NCI-H1436 treated with DMSO at 0.1 percent for 48 hours (cell line): ENCODE results near the gene CHRDL2.
"Not testable (repeated sequence)": the region's sequence is repeated elsewhere in the genome, so short reads cannot be mapped to it uniquely, and the experiment has no call there.

Source experiments
- DNase-seq: peaks from one replicate; lab custom pipeline; 2025; lab: John Stamatoyannopoulos, UW

Gene CHRDL2, protein sequence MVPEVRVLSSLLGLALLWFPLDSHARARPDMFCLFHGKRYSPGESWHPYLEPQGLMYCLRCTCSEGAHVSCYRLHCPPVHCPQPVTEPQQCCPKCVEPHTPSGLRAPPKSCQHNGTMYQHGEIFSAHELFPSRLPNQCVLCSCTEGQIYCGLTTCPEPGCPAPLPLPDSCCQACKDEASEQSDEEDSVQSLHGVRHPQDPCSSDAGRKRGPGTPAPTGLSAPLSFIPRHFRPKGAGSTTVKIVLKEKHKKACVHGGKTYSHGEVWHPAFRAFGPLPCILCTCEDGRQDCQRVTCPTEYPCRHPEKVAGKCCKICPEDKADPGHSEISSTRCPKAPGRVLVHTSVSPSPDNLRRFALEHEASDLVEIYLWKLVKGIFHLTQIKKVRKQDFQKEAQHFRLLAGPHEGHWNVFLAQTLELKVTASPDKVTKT

DNA sequence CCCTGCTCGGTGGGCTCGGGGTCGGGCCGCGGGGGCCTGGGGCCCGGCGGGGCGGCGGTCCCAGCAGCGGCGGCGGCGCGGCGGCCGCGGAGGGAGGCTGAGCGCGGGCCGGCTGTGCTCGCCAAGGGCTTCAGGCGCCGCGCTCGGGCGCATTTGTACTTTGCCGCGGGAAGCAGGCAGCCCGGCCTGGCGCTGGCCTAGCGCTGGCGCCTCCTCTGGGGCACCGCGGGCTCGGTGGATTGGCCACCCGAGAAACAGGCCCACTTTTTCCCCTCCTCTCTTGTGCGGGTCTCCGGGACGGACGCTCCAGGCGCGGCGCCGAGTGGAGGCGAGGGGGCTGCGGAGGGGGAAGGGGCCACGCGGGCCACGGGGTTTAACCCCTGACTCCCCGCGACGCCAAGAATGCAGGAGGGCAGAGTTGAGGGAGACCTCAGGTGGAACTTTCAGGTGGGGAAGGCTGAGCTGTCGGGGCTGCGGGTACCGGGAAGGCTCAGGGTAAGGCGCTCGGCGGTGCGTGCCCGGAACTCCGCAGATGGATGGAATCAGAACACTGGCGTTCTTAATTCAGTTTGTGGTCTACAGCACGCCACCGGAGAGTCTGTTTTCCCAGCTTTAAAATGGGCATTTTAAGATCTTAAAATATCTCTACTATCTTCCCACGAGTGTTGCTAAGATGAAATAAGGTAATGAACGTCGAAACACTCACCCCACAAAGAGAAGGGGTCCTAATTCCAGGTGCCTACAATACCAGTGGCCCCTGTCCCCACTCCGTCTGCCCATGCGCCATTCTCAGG, at the start of gene CHRDL2:
Gene CHRDL2 (minus strand): TSS at position 126 of the 794 bp plus-strand sequence. CDS start 538 bp downstream, outside the sequence.
- DNase-seq: no peak

DNA sequence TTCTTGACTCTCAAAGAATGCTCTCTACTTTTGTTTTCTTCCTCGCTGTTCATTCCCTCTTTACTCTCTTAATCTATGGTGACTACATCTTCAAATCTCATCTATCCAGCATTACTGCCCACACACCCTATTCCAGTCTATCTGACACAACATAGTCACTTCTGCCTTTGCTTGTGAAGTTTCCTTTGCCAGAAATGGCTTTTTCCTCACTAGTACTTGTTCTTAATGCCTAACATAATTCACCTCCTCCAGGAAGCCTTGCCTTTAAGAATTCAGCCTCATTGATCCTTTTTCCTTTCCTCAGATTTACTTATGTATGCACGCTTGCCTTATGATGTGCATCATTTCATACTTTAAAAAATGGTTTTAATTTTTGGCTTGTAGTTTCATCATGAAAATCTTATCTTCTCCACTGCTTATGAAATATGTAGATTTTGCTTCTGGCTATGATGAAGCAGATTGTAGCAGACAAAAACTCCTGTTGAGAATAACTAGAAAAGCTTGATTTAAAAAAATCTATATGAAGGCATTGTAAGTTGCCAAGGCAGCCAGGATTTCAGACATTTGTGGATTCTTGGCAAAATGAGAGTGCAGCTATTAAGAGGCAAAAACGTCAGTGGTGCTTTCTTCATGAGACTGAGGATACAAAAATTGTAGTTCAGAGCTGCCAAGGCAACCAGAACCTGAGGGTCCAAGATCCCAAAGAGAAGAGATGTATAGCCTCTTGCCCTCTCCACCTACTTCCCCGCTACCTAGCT, 49.2 kb upstream of the CHRDL2 start:
- DNase-seq: no peak

DNA sequence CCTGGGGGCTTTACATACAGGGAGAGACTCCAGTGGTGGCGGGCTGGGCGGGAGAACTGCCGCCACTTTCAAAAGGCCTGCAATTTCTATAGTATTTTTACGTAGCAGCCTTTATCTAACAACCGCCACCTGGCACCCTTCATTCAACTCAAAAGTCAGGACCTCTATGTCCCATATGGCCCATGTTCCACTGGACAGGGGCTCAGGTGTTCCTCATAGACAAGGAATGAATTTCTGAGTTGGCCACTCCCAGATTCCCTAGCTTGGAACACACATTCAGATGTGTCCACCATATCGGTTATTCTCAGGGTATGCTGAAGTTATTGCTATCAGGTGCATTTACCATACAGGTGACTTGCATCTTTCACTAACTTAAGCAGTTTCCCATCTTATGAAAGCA, 47.4 kb upstream of the CHRDL2 start:
- DNase-seq: no peak

DNA sequence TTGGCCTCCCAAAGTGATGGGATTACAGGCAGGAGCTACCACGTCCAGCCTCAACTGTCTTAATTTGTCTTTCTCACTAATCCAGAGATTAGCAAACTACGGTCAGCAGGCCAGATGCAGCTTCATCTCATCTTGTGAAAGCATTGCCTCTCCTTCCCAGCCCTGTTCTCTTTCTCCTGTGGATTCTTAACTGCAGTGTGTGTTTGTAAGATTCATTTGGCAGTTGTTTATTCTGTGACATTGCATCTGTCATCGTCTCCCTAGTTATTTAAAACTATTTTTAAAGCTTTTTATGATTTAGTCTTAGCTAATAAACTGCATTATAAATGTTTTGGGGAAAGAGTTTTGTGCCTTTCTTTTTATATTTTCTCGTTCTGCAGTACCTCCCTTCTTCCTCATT, 46.7 kb upstream of the CHRDL2 start:
- no peak for DNase-seq

DNA sequence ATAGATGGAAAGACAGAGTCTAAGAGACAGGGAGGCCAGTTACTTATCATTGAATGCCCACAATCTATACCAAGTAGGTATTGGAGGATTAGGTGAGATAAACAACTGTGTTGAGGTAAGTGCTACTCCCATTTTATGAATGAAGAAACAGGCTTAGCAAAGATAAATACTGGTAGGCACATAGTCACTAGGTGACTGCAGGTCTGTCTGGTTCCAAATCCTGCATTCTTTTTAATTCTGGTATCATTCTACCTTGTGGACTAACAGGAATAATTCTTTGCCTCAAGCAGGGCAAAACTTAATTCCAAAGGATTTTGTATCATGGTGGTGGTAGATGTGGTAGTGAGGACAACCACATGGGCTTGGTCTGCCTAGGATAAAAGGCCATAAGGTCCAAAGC, 45.8 kb upstream of the CHRDL2 start:
- no peak for DNase-seq

DNA sequence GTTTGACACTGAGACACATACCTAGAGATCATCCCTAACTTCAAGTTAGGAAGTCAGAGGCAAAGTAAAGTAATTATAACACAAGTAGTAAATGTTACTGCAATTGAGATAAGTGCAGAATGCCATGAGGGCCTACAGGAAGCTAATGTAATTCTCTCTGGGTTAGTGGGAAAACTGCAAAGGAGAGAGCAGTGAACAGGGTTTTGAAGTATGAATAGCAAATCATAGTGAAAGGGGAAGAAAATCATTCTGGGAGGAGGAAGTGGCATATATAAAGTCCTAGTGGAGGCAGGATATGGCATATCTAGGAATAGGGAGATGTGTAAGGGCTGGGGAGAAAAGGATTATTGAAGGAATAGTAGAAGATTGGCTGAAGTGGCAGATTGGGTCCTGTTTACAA, 45.3 kb upstream of the CHRDL2 start:
- DNase-seq: no peak

DNA sequence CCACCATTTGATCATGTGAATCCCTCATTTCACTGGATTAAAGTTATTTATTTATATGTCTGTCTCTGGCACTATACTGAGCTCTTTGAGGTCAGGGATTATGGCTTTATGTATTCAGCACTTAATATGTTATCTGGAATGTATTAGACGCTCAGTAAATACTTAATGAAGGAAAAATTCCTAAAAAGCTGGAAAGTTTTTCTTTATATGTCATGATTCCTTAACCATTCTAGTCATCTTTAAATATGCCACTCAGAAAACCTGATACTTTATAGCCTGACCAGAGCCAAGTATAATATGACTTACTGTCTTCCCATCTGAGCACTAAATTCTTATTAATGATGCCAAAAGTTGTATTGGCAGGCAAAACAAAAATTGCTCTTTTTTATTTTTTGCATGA, 44.5 kb upstream of the CHRDL2 start:
- DNase-seq: no peak

DNA sequence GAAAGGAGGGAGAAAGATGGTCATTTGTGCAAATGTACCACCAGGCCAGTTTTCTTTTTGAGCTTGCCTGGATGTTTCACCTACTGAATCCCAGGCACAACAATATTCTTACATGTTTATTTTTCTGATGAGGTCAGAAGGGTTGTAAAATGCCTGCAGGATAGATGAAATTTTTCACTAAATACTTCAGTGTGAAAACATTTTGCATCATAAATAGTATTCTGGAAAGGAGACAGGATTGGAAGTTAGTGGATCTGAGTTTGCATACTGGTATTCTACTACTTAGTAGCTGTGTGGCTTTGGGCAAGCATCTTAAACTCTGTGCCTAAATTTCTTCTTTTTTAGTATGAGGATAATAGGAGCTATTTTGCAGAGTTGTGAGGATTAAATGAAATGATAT, 42.2 kb upstream of the CHRDL2 start:
- no peak for DNase-seq

DNA sequence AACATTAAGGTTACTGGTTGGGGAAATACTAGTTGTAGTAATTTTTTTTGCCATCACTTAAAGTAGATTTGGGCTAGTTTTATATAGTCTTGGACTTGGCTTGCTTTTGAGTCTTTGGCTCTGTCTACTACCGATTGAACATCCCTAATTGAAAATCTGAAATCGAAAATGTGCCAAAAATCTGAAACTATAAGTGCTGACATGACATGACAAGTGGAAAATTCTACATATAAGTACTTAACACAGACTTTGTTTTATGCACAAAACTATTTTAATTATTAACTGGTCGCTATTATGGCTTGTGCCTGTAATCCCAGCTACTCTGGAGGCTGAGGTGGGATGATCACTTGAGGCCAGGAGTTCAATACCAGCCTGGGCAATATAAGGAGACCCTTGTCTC, 39.9 kb upstream of the CHRDL2 start:
- DNase-seq: no peak

DNA sequence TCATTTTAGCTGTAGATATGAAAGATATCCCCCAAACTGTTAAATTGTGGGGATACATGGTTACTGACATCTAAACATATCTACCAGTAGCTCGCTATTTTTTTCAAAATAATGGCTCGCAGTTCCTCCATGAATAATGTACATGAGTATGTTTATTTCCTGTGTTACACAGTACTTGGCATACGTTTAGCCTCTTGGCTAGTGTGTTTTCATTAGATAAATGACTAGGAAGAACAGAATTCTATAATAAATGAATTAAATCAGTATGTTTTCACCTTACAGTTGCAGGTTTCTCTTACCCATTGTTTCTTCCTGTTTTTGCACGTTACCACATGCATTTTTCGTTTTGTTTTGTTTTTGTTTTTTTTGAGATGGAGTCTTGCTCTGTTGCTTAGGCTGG, 39.2 kb upstream of the CHRDL2 start:
- no peak for DNase-seq

DNA sequence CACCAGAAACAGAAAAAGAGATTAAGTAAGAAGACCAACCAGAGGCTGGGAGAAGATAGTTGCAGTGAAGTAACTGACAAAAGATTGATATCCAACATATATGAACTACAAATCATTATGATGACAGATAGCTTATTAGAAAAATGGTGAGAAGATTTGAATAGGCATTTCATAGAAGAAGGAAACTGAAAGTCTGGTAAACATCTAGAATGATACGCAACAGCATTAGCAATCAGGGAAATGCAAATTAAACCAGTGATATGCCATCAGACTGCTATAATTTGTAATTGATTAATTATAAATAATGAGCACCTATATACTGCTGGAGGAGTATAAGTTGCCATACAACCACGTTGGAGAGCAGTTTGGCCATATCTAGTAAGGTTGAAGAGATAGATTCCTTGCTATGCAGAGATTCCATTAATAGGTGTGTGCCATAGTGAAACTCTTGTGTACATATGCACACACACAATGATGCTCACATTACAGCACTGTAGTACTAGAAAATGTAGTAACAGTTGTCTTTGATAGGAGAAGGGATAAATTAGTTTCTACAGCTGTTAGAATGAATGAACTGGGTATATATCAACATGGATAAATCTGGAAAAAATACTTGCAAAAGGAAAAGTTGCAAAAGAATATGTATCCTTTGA, 38.0 kb upstream of the CHRDL2 start:
- DNase-seq: no peak

DNA sequence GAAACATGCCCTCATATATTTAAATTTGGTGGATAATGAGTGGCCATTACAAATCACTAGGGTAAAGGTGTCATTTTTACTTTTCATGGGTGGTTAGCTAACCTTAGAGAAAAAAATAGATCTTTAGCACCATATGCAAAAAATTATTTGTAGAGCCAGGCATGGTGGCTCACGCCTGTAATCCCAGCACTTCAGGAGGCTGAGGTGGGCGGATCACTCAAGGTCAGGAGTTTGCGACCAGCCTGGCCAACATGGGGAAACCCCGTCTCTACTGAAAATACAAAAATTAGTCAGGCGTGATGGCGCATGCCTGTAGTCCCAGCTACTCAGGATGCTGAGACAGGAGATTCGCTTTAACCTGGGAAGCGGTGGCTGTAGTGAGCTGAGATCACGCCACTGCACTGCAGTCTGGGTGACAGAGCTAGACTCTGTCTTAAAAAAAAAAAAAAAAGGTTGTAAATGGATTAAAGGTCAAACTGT, 37.0 kb upstream of the CHRDL2 start:
- not testable (repeated sequence) for DNase-seq

DNA sequence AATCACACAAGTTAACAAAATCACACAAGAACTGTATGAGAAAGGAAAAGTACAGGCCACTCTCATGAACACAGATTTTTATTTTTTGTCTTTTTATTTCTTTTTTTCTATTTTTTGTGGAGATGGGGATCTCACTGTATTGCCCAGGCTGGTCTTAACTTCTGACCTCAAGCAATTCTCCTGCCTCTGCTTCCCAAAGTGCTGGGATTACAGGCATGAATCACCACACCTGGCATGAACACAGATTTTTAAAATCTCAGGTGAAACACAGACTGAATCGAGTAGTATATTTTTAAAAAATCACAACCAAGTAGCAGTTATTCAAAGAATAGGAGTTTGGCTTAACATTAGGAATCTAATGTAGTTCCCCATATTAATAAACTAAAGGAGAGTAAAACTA, 35.7 kb upstream of the CHRDL2 start:
- DNase-seq: no peak

DNA sequence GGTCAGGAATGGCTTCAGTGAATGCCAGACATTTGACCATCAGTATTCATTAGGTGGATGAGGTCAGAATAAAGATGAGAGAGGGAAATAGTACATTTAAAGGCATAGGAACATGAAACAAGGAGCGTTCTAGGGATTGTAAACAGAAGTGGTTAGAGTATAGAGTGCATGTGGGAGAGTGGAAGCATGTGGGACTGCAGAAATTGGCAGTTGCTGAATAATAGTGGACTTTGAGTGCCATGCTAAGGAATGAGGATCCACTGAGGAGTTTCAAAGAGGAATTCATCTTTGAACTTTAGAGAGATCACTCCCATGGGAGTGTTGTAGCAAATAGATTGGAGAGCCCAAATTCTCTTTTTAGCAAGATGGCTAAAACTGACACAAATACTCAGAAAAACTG, 25.3 kb upstream of the CHRDL2 start:
- DNase-seq: no peak

DNA sequence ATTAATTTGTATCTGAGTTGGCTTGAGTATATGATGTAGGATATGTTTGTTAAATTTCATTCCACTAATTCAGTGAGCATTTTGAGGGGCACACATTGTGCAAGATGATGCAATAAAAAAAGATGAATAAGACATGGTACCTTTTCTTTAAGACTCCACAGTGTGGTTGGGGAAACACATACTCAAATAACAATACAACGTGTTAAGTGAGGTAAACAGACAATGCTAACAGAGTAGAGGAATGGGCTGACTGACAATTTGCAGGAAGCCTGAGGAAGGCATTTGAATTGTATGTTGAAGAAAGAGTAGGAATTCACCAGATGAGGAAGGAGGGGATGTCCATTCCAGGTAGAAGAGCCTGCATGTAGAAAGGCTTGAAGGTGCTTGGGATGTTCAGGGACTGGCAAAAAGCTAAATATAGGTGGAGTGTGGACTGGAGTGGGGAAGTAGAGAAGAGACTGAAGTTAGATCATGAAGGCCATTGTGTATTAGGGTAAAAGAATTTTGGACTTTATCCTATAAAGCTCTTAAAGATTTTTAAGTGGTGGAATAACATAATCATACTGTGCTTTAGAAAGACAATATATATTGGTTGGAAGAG, 24.3 kb upstream of the CHRDL2 start:
- no peak for DNase-seq

DNA sequence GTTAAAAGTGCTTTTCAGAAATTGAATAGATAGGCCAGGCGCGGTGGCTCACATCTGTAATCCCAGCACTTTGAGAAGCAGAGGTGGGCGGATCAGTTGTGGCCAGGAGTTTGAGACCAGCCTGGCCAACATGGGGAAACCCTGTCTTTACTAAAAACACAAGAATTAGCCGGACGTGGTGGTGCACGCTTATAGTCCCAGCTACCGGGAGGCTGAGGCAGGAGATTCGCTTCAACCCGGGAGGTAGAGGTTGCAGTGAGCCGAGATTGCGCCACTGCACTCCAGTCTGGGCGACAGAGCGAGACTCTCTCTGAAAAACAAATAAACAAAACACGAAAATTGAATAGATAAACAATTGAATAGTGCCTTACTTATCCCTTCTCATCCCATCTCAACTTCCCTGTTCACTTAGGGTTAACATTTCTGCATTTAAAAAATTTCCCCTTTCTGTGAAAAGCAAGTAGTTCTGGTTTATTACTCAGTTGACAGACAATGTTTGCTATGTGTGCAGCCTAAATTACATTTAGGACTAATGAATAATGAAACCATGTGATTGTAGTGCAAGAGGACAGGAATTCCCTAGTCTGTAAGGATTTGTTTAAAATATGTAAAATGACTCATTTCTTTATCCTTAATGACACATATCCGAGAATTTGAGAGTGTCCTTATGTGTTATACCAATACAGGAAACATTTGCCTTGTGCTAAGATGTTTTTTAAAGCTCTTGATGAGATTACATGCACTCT, 23.5 kb upstream of the CHRDL2 start:
- no peak for DNase-seq

DNA sequence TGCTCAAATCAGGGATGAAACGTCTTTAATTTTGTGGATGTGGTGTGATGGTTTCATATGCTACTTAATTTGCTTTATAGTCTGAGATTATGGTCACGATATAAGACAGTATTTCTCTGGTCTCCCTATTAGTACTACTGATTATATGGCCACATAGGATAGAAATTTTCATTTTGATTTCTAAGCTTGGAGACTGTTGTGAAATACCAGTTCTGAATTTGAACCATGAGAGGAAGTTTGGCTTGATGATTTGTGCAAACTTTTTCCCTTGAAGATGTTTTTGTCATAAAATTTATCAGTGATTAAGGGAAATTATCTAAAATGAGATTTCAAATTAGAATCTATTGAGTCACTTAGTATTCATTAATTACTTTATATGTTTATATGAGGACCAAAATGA, 20.1 kb upstream of the CHRDL2 start:
- DNase-seq: no peak

DNA sequence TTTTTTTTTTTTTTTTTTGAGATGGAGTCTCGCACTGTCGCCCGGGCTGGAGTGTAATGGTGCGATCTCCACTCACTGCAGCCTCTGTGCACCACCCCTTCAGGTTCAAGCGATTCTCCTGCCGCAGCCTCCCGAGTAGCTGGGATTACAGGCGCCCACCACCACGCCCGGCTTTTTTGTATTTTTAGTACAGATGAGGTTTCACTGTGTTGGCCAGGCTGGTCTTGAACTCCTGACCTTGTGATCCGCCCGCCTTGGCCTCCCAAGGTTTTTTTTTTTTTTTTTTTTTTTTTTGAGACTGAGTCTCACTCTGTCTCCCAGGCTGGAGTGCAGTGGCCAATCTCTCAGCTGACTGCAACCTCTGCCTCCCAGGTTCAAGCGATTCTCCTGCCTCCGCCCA, 19.4 kb upstream of the CHRDL2 start:
- not testable (repeated sequence) for DNase-seq

DNA sequence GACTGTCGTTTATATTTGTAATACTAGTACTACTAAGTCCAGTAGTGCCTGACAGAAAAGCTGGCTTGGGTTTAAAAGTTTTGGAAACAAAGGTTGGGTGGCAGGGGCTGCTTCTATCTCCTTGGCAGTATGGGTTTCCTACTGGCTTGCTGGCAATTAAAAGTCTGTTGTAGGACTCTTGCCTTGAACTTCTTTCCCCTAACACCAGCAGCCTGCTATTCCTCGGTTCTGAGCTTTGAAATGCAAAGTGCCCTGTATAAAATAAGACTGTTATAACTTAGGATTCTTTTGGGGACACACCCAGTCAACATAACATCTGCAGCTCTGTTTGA, 18.7 kb upstream of the CHRDL2 start:
- DNase-seq: no peak

DNA sequence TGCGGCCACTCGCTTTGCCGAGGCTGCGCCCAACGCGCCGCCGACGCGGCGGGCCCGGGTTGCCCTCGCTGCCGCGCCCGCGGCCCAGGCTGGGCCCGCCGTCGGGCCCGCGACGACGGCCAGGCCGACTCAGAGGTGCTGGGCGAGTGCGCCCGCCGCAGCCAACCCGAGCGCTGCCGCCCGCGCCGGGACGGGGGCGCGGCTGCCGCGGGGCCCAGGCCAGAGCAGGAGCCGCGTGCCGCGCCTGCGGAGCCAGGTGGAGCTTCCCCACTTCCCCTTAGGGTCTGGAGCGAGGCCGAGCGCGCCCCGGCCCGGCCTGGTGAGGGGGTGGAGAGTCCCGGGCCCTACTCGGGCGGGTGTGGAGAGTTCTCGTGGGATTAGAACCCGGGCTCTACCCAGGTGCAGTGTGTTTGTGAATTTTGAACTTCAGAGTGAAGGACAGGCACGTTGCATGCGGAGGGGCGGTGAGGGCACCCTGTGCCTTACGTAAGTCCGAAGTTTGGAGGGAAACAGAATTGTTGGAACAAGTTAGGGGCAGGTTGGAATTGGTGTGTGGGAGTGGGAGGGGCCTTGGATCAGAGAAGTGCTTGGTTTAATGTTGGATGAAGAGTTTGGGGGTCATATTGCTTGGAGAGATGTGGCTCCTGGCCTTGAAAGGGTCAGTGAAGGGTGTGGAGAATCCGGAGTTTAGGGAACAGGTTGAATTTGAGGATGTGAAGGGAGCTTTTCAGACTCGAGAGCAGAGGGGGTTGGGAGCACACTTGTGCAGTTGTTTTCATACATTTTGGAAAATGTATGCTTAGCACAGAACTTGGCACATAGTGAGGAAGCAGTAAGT, 18.1 kb upstream of the CHRDL2 start:
- no peak for DNase-seq
